Loucy (cell line): ENCODE results near the gene PARD6G.

Experiments
- H2AFZ ChIP-seq: fragments of 200-600 bp; sonication (generic); 2 replicates; pipeline ENCODE4 v1.6.0; 2016; ENCODE audit warnings: antibody characterized with exemption, mild to moderate bottlenecking, low read length, moderate library complexity
- H3F3A ChIP-seq: fragments of 200-600 bp; 2 replicates; pipeline ENCODE4 v1.6.0; 2016; ENCODE audit warnings: antibody characterized with exemption, low read depth, mild to moderate bottlenecking
- H3K27me3 ChIP-seq: fragments of 200-600 bp; sonication (generic); 2 replicates; pipeline ENCODE4 v1.6.1; 2014; ENCODE audit warnings: low read length, mild to moderate bottlenecking; ENCODE audit not compliant: insufficient read depth, poor library complexity, severe bottlenecking
- H3K36me3 ChIP-seq: fragments of 200-600 bp; sonication (generic); 2 replicates; pipeline ENCODE4 v1.6.1; 2016; ENCODE audit warnings: low read length; ENCODE audit not compliant: insufficient read depth
- H3K4me1 ChIP-seq: fragments of 200-600 bp; sonication (generic); 2 replicates; pipeline ENCODE4 v1.5.1; 2014; ENCODE audit warnings: low read length, mild to moderate bottlenecking; ENCODE audit not compliant: insufficient read depth, poor library complexity, severe bottlenecking
- H3K4me2 ChIP-seq: fragments of 200-600 bp; sonication (generic); 2 replicates; pipeline ENCODE4 v1.6.0; 2014; ENCODE audit warnings: antibody characterized with exemption, low read length, low read depth, mild to moderate bottlenecking; ENCODE audit not compliant: poor library complexity, severe bottlenecking
- H3K4me3 ChIP-seq: fragments of 200-600 bp; sonication (generic); 2 replicates; pipeline ENCODE4 v1.5.1; 2014; ENCODE audit warnings: low read length, mild to moderate bottlenecking, mixed read lengths; ENCODE audit not compliant: poor library complexity, severe bottlenecking
- H3K79me2 ChIP-seq: fragments of 200-600 bp; sonication (generic); 2 replicates; pipeline ENCODE4 v1.6.1; 2014; ENCODE audit warnings: low read length; ENCODE audit not compliant: insufficient read depth
- H3K9ac ChIP-seq: fragments of 200-600 bp; sonication (generic); 2 replicates; pipeline ENCODE4 v1.6.0; 2014; ENCODE audit warnings: mild to moderate bottlenecking, low read depth, low read length, moderate library complexity; ENCODE audit not compliant: poor library complexity, severe bottlenecking
- H3K9me2 ChIP-seq: fragments of 200-600 bp; sonication (generic); replicated peaks from 2 replicates; pipeline ENCODE4 v1.6.1; 2016; ENCODE audit warnings: low read depth, low read length, mixed read lengths
- H3K9me3 ChIP-seq: fragments of 200-600 bp; sonication (generic); 2 replicates; pipeline ENCODE4 v1.6.1; 2014; ENCODE audit warnings: mild to moderate bottlenecking, antibody characterized with exemption, low read length, low read depth; ENCODE audit not compliant: insufficient read depth
- H4K20me1 ChIP-seq: fragments of 200-600 bp; sonication (generic); 2 replicates; pipeline ENCODE4 v1.6.0; 2014; ENCODE audit warnings: antibody characterized with exemption, low read length, mild to moderate bottlenecking; ENCODE audit not compliant: insufficient read depth, poor library complexity, severe bottlenecking
- EZH2phosphoT487 ChIP-seq: fragments of 200-600 bp; IDR thresholded peaks from 2 replicates; pipeline ENCODE4 v1.6.1; 2018; ENCODE audit warnings: antibody characterized with exemption, mild to moderate bottlenecking, moderate library complexity, borderline replicate concordance
- TF ChIP-seq, protein P1 (sequence below): fragments of 200-600 bp; sonication (generic); conservative IDR thresholded peaks from 2 replicates; pipeline ENCODE4 v1.5.1; 2014; ENCODE audit warnings: mild to moderate bottlenecking, antibody characterized with exemption, low read length

Gene PARD6G

GRCh38 chr18:80243204-80243603 lies 4.1 kb downstream of the PARD6G start:
- no peak overlapping the region for H3K4me2 ChIP-seq
- H3K4me3 ChIP-seq: no peak overlapping the region
- no peak overlapping the region for H3K9ac ChIP-seq
- H3K36me3 ChIP-seq: no peaks in the 10 kb centered on the region
- H2AFZ ChIP-seq: no peak overlapping the region
- peaks cover 3% of the 10 kb centered on the region for H3K4me1 ChIP-seq
- H3K9me3 ChIP-seq: no peaks in the 10 kb centered on the region; the same call in 1 of the 2 replicates
- no peaks in the 10 kb centered on the region for H3F3A ChIP-seq
- no peaks in the 10 kb centered on the region for H3K79me2 ChIP-seq
- no peaks in the 10 kb centered on the region for H3K27me3 ChIP-seq
- no peaks in the 10 kb centered on the region for H4K20me1 ChIP-seq
- TF ChIP-seq EZH2phosphoT487: no peak
- TF ChIP-seq, protein P1, sequence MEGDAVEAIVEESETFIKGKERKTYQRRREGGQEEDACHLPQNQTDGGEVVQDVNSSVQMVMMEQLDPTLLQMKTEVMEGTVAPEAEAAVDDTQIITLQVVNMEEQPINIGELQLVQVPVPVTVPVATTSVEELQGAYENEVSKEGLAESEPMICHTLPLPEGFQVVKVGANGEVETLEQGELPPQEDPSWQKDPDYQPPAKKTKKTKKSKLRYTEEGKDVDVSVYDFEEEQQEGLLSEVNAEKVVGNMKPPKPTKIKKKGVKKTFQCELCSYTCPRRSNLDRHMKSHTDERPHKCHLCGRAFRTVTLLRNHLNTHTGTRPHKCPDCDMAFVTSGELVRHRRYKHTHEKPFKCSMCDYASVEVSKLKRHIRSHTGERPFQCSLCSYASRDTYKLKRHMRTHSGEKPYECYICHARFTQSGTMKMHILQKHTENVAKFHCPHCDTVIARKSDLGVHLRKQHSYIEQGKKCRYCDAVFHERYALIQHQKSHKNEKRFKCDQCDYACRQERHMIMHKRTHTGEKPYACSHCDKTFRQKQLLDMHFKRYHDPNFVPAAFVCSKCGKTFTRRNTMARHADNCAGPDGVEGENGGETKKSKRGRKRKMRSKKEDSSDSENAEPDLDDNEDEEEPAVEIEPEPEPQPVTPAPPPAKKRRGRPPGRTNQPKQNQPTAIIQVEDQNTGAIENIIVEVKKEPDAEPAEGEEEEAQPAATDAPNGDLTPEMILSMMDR: no peak
- no peaks in the 10 kb centered on the region for H3K9me2 ChIP-seq

GRCh38 chr18:80241919-80242777 lies 5.2 kb downstream of the PARD6G start:
- no peaks in the 10 kb centered on the region for H3K4me1 ChIP-seq
- no peaks in the 10 kb centered on the region for H3K36me3 ChIP-seq
- no peak overlapping the region for H3K9ac ChIP-seq
- H3K79me2 ChIP-seq: no peaks in the 10 kb centered on the region
- H2AFZ ChIP-seq: no peak overlapping the region
- H4K20me1 ChIP-seq: no peaks in the 10 kb centered on the region
- no peak overlapping the region for H3K4me3 ChIP-seq
- no peak overlapping the region for H3K4me2 ChIP-seq
- H3F3A ChIP-seq: no peaks in the 10 kb centered on the region
- TF ChIP-seq, protein P1: no peak
- TF ChIP-seq EZH2phosphoT487: no peak
- no peaks in the 10 kb centered on the region for H3K27me3 ChIP-seq
- no peaks in the 10 kb centered on the region; the same call in 1 of the 2 replicates for H3K9me3 ChIP-seq
- H3K9me2 ChIP-seq: no peaks in the 10 kb centered on the region

- Histone ChIP-seq H3F3A (no peaks in the 10 kb centered on the region), H3K4me2 (no peak overlapping the region), H3K9ac (no peak overlapping the region), H3K4me3 (no peak overlapping the region), H3K36me3 (no peaks in the 10 kb centered on the region), H3K9me3 (no peaks in the 10 kb centered on the region; the same call in 1 of the 2 replicates), H4K20me1 (no peaks in the 10 kb centered on the region), H3K79me2 (no peaks in the 10 kb centered on the region), H2AFZ (no peak overlapping the region), H3K4me1 (no peaks in the 10 kb centered on the region), H3K9me2 (no peaks in the 10 kb centered on the region), H3K27me3 (no peaks in the 10 kb centered on the region)
- no peak for TF ChIP-seq EZH2phosphoT487
- TF ChIP-seq, protein P1: no peak
Observed at GRCh38 chr18:80239830-80240229, 7.5 kb downstream of the PARD6G start.
